Activated naive CD8-positive, alpha-beta T cell treated with anti-CD3 and anti-CD28 coated beads, Interleukin-2, amount 50 U/mL, for 16 hours (primary cell): ENCODE results near the gene ARHGAP12.

ENCODE experiments used
- DNase-seq: peaks from one replicate; pipeline ENCODE4 v3.0.0-alpha.2; 2020; ENCODE audit warnings: low read depth, low spot score

Gene ARHGAP12

GRCh38 chr10:31822150-31822549 lies 106.5 kb downstream of the ARHGAP12 start:
- DNase-seq = no peak

GRCh38 chr10:31820778-31821369 lies 107.8 kb downstream of the ARHGAP12 start:
- no peak for DNase-seq

- no peak for DNase-seq
Measured at GRCh38 chr10:31820096-31820495, 108.5 kb downstream of the ARHGAP12 start.

- no peak for DNase-seq
Measured at GRCh38 chr10:31819391-31819820, 109.2 kb downstream of the ARHGAP12 start.

GRCh38 chr10:31816318-31816717 lies 112.3 kb downstream of the ARHGAP12 start:
- DNase-seq = no peak

GRCh38 chr10:31808258-31809218 lies 120.1 kb downstream of the ARHGAP12 start:
- no peak for DNase-seq

DNA sequence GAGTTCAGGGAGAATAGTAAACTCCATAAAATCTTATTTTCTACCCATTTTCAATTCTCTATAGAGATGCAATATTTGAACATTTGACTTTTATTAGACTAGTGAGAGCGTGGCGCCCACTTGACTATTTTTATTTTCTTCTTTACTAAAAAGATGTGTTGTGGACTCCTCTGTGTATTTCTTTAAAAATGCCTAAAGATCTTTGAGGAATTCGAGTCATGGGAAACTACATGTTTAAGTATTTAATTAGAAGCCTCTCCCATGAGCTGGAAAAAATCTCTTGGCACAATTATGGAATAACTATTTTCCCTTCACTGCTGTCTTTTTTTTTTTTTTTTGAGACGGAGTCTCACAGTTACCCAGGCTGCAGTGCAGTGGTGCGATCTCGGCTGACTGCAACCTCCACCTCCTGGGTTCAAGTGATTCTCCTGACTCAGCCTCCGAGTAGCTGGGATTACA lies 124.2 kb downstream of the ARHGAP12 start:
- no peak for DNase-seq

GRCh38 chr10:31803606-31804351 lies 124.9 kb downstream of the ARHGAP12 start:
- DNase-seq = no peak

- no peak for DNase-seq
Measured at GRCh38 chr10:31799181-31799580, 129.4 kb downstream of the ARHGAP12 start.

- DNase-seq = no peak
Measured at GRCh38 chr10:31792745-31793144, 135.9 kb downstream of the ARHGAP12 start.

DNA sequence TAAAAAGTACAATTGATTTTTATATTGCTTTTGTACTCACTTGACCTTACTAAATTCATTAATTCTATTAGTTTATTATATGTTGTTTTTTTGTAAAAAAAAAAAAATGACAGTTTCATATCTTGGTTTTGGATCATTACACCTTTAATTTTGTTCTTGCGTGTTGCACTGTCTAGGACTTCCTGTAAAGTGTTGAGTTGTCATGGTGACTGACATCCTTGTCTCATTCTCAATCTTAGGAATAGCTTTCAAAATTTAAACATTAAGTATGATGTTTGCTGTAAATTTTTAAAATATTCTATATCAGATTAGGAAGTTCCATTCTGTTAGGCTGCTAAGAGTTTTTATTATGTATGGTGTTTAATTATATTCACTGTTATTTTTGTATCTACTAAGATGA lies 139.1 kb downstream of the ARHGAP12 start:
- DNase-seq = no peak

- DNase-seq = no peak
Measured at GRCh38 chr10:31782701-31783100, 145.9 kb downstream of the ARHGAP12 start.

DNA sequence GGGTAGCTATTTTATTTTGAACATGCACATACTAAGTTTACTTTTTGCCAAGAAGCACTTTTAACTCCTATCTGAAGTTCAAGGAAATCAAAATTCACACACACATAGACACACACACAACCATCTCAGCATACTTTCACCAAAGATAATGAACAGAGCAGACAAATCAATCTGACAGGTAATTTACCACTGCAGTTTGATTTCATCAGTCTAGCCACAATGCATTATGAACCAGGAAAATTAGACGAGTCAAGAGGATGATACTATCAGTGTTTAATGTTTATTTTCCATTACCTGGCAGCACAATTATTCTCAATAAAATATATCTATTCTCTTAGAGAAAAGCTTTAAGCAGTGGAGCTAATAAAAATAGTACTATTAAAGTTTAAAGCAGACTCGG lies 147.9 kb downstream of the ARHGAP12 start:
- DNase-seq = no peak

DNA sequence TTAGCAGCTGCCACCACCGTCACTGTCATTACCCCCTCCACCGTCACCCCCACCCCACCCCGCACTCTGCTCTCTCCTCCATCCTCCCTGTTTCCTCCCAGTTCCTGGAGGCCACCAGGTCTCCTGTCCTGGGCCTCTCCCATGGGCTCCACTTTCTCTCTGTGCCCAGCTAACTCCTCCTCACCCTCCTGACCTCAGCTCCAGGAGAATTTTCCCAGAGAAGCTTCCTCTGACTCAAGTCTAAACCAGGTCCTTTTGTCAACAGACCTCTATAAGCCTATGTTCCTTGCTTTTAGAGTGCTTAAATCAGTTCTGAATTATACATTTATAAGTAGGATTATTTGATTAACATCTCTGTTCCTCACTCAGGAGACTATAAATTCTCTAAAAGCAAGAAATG lies 150.0 kb downstream of the ARHGAP12 start:
- DNase-seq = no peak

DNA sequence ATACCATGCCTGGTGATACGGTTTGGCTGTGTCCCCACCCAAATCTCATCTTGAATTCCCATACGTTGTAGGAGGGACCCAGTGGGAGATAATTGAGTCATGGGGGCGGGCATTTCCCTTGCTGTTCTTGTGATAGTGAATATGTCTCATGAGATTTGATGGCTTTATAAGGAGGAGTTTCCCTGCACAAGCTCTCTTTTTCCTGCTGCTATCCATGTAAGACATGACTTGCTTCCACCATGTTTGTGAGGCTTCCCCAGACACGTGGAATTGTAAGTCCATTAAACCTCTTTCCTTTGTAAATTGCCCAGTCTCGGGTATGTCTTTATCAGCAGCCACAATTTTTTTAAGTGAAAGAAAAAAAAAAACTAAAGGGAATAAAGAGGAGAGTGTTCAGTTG lies 152.5 kb downstream of the ARHGAP12 start:
- DNase-seq = no peak

DNA sequence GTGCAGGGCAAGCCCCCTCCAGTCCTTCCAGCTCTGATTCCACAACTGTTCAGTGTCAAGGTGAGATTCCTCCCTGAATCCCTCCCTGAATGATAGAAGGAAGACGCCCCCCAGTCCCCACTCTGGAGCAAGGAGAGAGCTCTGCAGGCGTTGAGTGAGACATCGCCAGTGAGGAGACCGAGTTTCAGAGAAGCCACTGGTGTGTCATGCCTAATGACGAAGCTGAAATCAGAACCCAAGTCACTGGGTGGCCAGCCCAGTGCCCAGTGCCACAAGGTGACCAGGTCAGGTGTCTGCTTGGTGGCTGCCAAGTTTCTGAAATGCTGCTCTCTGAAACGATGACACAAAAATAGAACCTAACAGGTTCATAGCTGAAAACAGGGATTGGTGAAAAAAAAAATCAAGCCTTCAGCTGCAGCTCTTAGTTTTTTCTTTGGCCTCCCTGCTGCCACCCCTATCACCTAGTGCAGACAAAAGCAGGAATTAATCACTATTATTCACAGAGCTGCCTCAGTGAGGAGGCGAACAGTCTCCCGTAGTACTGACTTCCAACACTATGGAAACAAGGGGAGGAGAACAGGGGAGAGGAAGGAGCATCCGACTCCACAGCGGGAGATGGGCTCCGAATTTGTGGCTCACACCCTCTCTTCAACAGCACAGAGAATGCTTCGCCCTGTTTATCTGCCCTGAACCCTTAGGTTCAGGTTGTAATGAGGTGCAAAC lies 153.5 kb downstream of the ARHGAP12 start:
- no peak for DNase-seq

DNA sequence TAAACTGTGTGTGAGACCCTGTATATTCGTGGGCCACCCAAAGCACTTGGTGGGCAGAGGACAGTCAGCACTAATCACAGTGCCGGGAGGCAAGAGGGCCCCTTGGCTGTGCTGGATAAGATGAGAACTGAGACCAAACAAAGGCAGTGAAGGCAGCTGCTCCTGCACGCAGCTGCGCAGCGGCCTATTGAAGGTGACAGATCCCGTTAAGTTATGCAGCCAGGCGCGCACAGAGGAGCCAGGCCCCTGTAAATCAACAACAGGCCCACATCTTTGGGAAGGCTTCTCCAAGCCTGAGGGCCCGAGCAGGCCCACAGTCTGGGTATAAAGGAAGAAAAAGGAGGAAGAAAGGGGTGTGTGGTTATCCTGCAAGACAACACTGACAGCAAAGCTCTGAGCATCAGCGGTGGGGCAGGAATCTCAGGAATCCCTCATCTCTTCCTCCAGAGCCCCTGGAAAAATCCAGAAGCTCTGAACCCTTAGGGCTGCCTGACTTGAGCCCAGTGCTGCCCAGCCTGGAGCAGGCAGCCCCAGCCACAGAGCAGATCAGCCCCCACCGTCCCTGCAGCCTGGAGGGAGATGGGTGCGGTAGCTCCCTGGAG lies 154.2 kb downstream of the ARHGAP12 start:
- DNase-seq = no peak

GRCh38 chr10:31773749-31774298 lies 154.8 kb downstream of the ARHGAP12 start:
- DNase-seq = no peak

DNA sequence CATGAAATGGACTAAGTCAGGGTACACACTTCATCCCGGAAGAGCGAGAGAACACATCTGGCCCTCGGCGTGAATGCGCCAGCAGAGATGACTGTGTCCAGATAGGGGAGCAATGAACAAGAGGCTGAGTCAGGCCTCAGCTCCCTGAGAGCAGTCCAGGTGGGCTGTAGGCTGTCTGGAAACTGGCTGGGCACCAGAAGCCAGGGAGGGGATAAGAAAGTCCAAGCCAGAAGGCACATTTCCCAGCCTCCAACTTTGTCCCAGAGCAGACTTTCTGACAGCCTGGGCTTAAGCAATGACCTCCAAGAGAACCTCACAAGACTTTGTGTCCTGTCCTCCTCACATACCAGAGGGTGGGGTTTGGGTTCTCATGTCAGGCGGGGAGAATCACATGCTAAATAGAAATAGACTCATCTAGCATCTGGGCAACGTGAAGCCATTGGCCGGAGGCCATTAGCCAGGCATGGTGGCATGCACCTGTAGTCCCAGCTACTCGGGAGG lies 157.2 kb downstream of the ARHGAP12 start:
- no peak for DNase-seq

DNA sequence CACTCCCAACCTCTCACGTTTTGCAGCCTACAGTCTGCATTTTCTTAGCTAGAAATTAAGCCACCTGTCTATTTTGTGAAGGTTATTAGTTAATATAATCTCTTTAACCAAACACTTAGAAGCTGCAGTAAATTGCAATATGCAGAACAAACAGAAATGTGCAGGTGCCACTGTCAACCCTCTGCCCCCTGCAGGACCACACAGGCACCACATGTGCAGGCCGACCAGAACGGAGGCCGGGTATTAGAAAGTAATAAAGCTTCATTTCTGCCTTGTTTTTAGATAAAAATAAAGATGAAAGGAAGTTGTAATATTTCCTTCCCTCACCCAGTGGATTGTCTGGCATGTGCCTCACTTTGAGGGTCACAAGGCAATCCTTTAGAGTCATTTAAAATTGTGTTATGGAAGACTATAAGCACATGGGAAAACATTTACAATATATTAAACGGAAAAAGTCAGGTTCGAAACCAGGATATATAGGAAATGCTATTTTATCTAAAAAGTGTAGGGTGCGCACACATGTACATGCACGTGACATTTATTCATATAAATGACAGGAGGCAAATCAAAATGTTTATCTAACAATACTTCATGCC lies 158.2 kb downstream of the ARHGAP12 start:
- peak; percentile 31 for DNase-seq
